ENCODE measurements around the gene ZNF292.
"Not testable (repeated sequence)": the region's sequence is repeated elsewhere in the genome, so short reads cannot be mapped to it uniquely, and the experiment has no call there.

ZNF292 gene

DNA sequence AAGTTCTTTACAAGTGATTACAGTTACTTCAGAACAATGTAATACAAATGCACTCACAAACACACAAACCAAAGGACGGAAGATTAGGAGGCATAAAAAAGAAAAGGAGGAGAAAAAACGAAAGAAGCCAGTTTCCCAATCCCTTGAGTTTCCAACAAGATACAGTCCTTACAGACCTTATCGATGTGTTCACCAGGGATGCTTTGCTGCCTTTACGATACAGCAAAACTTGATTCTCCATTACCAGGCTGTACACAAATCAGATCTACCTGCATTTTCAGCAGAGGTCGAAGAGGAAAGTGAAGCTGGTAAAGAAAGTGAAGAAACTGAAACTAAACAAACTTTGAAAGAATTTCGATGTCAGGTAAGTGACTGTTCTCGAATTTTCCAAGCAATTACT, 104.4 kb downstream of the ZNF292 start:
- Mint-ChIP-seq H3K27me3 (no peaks in the 10 kb centered on the region), H3K4me3 (no peak overlapping the region), H3K27ac (no peak overlapping the region), H3K36me3 (peaks cover 48% of the 10 kb centered on the region), H3K4me1 (peaks cover 22% of the 10 kb centered on the region), H3K9me3 (peaks cover 9% of the 10 kb centered on the region)

DNA sequence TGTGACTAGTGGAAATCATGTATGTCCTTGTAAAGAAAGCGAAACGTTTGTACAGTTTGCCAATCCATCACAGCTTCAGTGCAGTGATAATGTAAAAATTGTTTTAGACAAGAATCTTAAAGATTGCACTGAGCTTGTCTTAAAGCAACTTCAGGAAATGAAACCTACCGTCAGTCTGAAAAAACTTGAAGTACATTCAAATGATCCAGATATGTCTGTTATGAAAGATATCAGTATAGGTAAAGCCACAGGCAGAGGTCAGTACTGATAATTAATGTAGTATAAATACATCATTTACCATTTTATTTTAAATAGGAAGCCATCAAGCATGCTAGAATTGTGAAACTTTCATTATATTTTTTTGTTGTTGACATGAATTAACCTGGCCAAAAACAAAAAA, 106.2 kb downstream of the ZNF292 start:
- H3K27me3 Mint-ChIP-seq, result no peaks in the 10 kb centered on the region
- peaks cover 34% of the 10 kb centered on the region for H3K36me3 Mint-ChIP-seq
- peaks cover 9% of the 10 kb centered on the region for H3K9me3 Mint-ChIP-seq
- H3K4me1 Mint-ChIP-seq, result peaks cover 28% of the 10 kb centered on the region
- no peak overlapping the region for H3K27ac Mint-ChIP-seq
- H3K4me3 Mint-ChIP-seq, result no peak overlapping the region

DNA sequence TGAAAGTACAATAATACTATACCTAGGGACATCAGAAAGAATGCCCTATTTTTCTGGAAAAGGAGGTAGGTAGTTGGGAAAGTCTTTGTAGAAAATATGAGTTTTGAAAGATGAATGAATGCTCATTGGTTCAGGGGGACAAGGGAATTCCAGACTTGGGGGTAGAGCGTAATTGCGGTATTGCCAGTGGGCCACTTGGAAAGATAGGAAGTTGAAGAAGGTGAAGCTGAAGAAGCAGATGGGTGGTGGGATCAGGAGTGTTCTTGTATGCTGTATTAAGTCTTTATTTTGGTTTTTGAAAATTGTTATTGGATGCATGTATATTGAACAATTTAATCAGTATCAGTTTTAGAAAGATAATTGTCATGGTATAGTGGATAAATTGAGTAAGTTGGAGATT, 109.1 kb downstream of the ZNF292 start:
- H3K27me3 Mint-ChIP-seq, result no peaks in the 10 kb centered on the region
- H3K27ac Mint-ChIP-seq, result peak overlapping the region; percentile 82
- H3K9me3 Mint-ChIP-seq, result peaks cover 4% of the 10 kb centered on the region
- H3K4me1 Mint-ChIP-seq, result peaks cover 21% of the 10 kb centered on the region
- H3K4me3 Mint-ChIP-seq, result no peak overlapping the region
- H3K36me3 Mint-ChIP-seq, result peaks cover 15% of the 10 kb centered on the region

DNA sequence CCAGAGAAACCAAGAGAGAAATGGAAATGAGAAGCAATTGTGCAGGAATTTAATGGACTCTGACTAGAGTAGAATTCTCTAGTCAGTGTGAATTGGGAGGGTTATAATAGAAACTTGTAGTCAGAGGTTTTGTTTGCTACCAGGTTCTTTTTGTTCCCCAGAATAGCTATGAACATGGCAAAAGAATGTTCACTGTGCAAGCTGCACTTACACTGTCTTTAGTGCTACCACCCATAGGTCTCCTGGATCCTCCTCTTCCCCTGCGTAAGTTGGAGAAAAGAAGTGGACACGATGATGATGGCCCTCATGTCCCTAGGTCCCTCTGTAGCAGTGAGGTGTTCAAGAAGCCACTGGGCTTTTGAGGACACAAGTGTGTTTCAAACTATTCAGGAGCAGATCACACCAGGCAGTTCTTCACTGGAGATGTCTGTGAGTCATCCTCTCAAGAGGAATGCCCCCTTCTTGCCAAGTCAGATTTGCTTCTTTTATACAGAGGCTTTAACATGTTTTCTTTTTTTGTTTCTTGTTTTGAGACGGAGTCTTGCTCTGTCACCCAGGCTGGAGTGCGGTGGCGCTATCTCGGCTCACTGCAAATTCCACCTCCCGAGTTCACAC, 119.4 kb downstream of the ZNF292 start:
- Mint-ChIP-seq H3K27ac (peak overlapping the region; percentile 56), H3K9me3 (peaks cover 6% of the 10 kb centered on the region)

DNA sequence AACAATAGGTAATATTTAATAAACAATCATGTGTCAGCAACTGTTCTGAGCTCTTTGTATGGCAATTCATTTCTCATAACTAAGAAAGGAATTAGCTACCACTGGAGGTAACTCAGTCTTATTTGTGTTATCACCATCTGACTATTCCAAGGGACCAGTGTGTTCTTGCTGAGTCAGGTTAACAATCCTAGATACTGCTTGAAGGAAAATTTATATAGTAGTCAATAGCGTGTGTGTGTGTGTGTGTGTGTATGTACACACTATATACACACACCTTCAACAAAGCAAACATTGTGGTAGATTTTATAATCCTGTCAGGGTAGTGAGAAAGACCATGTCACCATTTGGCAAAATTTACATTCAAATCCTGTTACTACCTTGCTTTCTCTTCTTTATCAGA, 121.3 kb downstream of the ZNF292 start:
- H3K36me3 Mint-ChIP-seq, result no peaks in the 10 kb centered on the region
- peak overlapping the region; percentile 13 for H3K27ac Mint-ChIP-seq
- H3K4me3 Mint-ChIP-seq, result no peak overlapping the region
- H3K9me3 Mint-ChIP-seq, result peaks cover 6% of the 10 kb centered on the region
- peaks cover 26% of the 10 kb centered on the region for H3K4me1 Mint-ChIP-seq
- H3K27me3 Mint-ChIP-seq, result no peaks in the 10 kb centered on the region

More for the DNA sequence above, 119.4 kb downstream of the ZNF292 start:
- H3K4me3 Mint-ChIP-seq, result no peak overlapping the region
- H3K27me3 Mint-ChIP-seq, result no peaks in the 10 kb centered on the region
- no peaks in the 10 kb centered on the region for H3K36me3 Mint-ChIP-seq
- H3K4me1 Mint-ChIP-seq, result peaks cover 11% of the 10 kb centered on the region

DNA sequence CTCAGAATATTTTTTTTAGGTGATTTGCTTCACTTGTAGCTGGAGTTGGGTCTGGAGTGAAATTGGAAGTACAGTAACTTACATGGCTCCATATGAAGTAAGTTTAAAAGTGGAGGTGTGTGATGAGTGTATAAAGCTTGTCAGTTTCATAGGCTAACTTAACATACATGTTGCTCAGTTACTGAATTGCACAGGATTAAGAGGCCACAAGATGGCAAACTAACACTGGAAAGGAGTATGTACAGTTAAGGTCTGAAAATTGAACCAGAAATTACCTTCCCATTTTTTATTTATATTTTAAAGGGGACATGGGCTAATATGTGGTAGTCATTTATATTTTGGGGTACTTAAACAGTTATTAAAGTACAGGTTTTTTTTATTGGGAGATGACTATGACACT, 121.8 kb downstream of the ZNF292 start:
- Mint-ChIP-seq H3K27me3 (no peaks in the 10 kb centered on the region), H3K9me3 (peaks cover 4% of the 10 kb centered on the region), H3K36me3 (no peaks in the 10 kb centered on the region)

DNA sequence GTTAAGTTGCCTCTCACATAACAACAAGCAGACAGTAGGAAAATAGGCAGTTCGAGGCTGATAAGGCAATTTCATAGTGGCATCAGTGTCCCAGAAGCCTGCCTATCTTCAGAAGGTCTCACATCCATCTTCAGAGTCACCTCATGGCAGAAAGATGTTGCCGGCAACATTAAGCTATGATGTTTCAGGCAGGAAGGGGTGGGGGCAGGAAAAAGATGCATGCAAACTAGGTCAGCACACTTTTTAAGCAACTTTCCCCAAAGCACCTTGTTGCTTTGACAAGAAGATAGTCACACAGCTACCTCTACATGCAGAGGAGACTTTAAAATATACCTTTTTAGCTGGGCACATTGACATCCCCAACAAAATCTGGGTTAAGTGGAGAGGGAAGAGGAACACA, 123.8 kb downstream of the ZNF292 start:
- H3K27me3 Mint-ChIP-seq, result no peaks in the 10 kb centered on the region
- no peaks in the 10 kb centered on the region for H3K9me3 Mint-ChIP-seq
- H3K27ac Mint-ChIP-seq, result no peak overlapping the region
- no peaks in the 10 kb centered on the region for H3K36me3 Mint-ChIP-seq
- no peak overlapping the region for H3K4me3 Mint-ChIP-seq
- H3K4me1 Mint-ChIP-seq, result peaks cover 30% of the 10 kb centered on the region

More for the DNA sequence above, 121.8 kb downstream of the ZNF292 start:
- Mint-ChIP-seq H3K27ac (no peak overlapping the region), H3K4me3 (no peak overlapping the region), H3K4me1 (peaks cover 30% of the 10 kb centered on the region)

DNA sequence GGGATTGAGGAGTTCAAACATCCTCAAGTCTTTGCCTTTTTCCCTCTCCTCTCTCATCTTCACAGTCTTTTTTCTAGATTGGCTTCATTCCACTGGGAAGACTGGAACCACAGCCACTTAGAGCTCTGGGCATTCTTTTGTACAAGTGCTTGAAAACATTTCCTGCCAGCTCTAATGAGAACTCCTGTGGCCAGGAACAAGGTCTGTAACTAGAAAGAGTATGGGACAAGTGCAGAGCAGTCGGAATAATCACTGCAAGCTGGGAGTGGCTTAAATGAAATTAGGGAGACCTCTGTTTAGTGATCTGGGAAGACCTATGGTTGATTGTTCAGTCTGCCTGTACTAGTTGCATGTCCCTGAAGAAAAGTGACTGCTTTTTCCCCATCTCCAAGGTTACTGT, 126.1 kb downstream of the ZNF292 start:
- H3K4me3 Mint-ChIP-seq, result no peak overlapping the region
- no peaks in the 10 kb centered on the region for H3K36me3 Mint-ChIP-seq
- H3K27ac Mint-ChIP-seq, result no peak overlapping the region
- H3K9me3 Mint-ChIP-seq, result no peaks in the 10 kb centered on the region
- H3K27me3 Mint-ChIP-seq, result no peaks in the 10 kb centered on the region
- H3K4me1 Mint-ChIP-seq, result peaks cover 34% of the 10 kb centered on the region

DNA sequence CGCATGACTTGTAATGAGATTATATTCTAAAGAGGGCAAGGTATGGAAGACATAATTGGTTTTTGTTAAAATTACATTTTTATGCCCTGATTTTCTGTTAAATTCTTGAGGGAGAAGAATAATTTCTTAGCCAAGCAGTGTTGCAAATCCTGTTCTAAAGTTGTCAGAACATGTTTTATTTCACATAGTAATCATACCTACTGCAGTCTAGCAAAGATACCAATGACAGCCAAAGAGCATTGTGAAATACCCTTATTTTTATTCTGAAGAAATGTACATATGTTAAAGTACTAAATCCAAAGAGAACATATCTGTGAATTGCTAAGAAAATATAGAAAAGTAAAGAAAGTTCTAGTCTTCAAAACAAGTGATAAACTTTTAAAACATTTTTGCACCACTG, 127.4 kb downstream of the ZNF292 start:
- peaks cover 1% of the 10 kb centered on the region for H3K27me3 Mint-ChIP-seq
- H3K4me1 Mint-ChIP-seq, result peaks cover 34% of the 10 kb centered on the region

DNA sequence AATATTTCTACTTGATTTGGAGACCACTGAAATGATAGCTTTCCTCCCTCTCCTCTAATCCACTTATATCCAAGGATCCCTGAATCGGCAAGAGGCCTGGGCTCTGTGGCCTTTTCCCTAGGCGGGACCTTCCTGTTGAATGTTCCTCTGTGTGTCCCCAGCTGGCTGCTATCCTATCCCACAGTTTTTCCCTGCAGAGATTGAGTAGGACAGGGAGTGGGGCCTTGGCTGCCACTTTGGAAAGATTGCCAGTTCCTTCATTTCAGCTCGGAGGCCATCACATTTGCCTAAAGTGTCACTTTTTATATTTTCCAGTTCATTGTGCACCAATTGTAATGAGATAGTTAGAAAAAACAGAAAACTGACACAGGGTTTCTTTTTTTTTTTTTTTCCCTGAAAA, 128.1 kb downstream of the ZNF292 start:
- Mint-ChIP-seq H3K27ac (peak overlapping the region; percentile 46), H3K4me1 (peaks cover 34% of the 10 kb centered on the region), H3K36me3 (no peaks in the 10 kb centered on the region), H3K9me3 (no peaks in the 10 kb centered on the region), H3K27me3 (peaks cover 1% of the 10 kb centered on the region), H3K4me3 (no peak overlapping the region)

More for the DNA sequence above, 127.4 kb downstream of the ZNF292 start:
- H3K9me3 Mint-ChIP-seq, result no peaks in the 10 kb centered on the region
- H3K27ac Mint-ChIP-seq, result no peak overlapping the region
- H3K36me3 Mint-ChIP-seq, result no peaks in the 10 kb centered on the region
- no peak overlapping the region for H3K4me3 Mint-ChIP-seq

DNA sequence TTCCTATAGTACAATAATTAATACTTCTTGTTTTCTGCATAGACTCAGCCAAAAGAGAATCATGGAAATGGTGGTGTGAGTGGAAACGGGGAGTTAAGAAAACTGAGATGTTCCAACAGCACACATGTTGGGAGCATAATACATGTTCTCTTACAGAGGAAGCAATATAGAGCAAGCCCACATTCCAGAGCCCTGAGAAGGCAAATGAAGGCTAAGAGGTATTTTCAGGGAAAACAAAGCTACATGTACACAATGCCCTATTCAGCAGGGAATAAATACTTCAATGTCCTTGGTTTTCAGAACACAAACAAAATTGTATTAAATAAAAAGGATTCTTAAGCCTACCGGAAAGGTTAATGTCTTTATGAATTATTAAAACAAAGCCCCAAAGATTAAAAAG, 131.9 kb downstream of the ZNF292 start:
- Mint-ChIP-seq H3K27me3 (peaks cover 4% of the 10 kb centered on the region), H3K36me3 (no peaks in the 10 kb centered on the region), H3K9me3 (no peaks in the 10 kb centered on the region), H3K27ac (no peak overlapping the region), H3K4me1 (peaks cover 4% of the 10 kb centered on the region), H3K4me3 (no peak overlapping the region)

DNA sequence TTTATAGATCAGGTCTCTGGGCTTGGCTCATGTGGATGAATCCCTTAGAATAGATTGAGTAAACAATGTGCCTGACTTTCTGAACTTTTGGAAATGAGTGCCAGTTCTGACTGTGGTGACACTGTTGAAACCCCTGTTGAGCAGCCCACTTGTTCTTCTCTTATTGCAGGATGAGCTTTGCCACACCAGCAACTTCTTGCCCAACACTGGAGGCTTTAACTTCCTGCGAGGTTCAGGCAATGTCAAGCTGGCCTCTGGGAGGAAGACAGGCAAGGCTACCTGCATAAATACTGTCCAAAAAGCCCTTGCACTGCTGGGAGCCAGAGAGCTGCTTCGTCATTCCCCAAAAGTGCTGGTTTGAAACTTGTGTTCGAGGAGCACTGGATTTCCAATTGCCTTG, 134.2 kb downstream of the ZNF292 start:
- peaks cover 1% of the 10 kb centered on the region for H3K36me3 Mint-ChIP-seq
- H3K27me3 Mint-ChIP-seq, result peaks cover 9% of the 10 kb centered on the region
- peaks cover 4% of the 10 kb centered on the region for H3K4me1 Mint-ChIP-seq
- H3K4me3 Mint-ChIP-seq, result no peak overlapping the region
- no peak overlapping the region for H3K27ac Mint-ChIP-seq
- no peaks in the 10 kb centered on the region for H3K9me3 Mint-ChIP-seq

DNA sequence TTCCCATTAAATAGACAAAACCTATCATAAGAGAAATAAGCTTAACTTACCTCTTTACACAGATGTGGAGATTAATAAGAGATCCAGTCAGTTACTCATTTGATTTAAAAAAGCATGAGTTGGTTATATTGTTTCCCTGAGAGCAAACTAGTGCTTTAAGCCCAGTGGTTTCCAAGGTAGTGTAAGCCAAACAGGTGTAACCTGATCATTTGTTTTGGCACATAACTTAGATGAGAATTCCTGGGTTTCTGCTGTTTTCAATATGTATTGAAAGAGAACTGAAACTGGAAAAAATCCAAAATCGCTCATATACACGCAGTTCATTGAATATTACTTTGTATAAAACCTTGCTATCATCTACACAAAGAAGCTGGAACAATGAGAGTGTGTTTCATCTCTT, 136.5 kb downstream of the ZNF292 start:
- H3K4me3 Mint-ChIP-seq, result no peak overlapping the region
- no peaks in the 10 kb centered on the region for H3K9me3 Mint-ChIP-seq
- H3K27ac Mint-ChIP-seq, result no peak overlapping the region
- H3K4me1 Mint-ChIP-seq, result no peaks in the 10 kb centered on the region
- H3K36me3 Mint-ChIP-seq, result peaks cover 3% of the 10 kb centered on the region
- H3K27me3 Mint-ChIP-seq, result peaks cover 21% of the 10 kb centered on the region

DNA sequence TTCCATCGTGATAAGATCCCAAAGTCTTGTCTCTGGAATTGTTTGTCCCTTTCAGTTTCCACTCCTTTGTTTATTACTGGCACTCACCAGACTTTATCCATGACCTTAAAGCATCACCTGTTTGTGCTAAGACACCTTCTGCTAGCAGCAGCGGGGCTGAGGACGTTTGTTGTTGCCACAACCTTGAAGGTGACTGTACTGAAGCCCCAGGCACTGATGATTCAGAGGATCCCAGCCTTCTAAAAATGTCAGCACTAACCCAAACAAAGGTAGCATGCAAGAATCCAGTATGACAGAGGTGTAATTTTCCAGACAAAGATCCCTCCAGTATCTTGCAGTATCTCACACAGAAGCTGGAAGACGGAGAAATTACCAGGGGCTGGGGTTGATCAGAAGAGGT, 138.2 kb downstream of the ZNF292 start:
- peaks cover 27% of the 10 kb centered on the region for H3K27me3 Mint-ChIP-seq

DNA sequence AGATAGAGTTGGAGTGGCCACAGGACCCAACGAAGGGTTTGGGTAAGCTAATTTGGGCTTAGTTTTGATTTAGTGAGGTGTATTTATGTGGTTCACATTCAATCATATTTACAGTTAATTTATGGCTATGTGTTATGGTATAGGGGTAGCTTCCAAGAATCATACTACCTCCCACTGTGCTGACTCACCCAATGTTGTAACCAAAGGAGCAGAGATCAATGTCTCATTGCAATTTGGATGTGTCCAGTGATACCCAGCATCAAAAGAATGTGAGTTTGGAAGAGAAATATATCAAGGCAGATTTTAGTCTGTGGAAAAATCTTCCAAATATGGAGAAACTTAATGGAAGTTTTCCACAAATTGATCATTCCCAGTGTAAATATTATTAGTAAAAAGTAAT, 141.8 kb downstream of the ZNF292 start:
- Mint-ChIP-seq H3K27me3 (peaks cover 41% of the 10 kb centered on the region), H3K4me3 (no peak overlapping the region), H3K36me3 (peaks cover 3% of the 10 kb centered on the region)

More for the DNA sequence above, 138.2 kb downstream of the ZNF292 start:
- no peaks in the 10 kb centered on the region for H3K4me1 Mint-ChIP-seq
- no peaks in the 10 kb centered on the region for H3K9me3 Mint-ChIP-seq
- no peak overlapping the region for H3K27ac Mint-ChIP-seq
- H3K36me3 Mint-ChIP-seq, result peaks cover 3% of the 10 kb centered on the region
- no peak overlapping the region for H3K4me3 Mint-ChIP-seq

DNA sequence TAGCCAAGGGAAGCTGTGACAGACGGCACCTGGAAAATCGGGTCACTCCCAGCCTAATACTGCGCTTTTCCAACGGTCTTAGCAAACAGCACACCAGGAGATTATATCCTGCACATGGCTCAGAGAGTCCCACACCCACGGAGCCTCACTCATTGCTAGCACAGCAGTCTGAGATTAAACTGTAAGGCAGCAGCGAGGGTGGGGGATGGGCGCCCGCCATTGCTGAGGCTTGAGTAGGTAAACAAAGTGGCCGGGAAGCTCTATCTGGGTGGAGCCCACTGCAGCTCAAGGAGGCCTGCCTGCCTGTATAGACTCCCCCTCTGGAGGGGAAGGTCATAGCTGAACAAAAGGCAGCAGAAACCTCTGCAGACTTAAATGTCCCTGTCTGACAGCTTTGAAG, 145.9 kb downstream of the ZNF292 start:
- H3K36me3 Mint-ChIP-seq, H3K4me1 Mint-ChIP-seq, H3K9me3 Mint-ChIP-seq, H3K4me3 Mint-ChIP-seq, H3K27ac Mint-ChIP-seq: not testable (repeated sequence)
- H3K27me3 Mint-ChIP-seq, result peaks cover 41% of the 10 kb centered on the region

More for the DNA sequence above, 141.8 kb downstream of the ZNF292 start:
- Mint-ChIP-seq H3K27ac (no peak overlapping the region), H3K4me1 (no peaks in the 10 kb centered on the region), H3K9me3 (no peaks in the 10 kb centered on the region)

DNA sequence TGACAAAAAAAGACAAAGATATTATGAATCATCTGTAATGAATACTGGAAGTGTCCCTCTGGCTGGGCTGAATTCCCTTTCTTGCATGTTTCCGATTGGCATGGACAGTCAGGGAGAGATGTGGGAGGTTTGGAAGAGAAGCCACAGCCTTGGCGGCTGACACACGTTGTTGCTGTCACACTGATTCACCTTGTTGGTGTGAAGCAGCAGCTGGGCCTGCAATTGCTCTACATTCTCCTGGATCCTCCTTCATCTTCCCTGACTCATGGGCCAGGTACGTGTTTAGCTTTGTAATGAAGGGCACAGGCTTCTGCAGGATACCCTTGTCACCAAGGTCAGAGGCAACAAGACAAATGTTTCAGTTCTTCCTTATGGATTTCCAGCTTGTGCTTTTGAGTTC, 153.6 kb downstream of the ZNF292 start:
- Mint-ChIP-seq H3K36me3 (no peaks in the 10 kb centered on the region), H3K9me3 (peaks cover 2% of the 10 kb centered on the region), H3K27me3 (peaks cover 9% of the 10 kb centered on the region), H3K4me1 (no peaks in the 10 kb centered on the region), H3K27ac (no peak overlapping the region), H3K4me3 (no peak overlapping the region)

Data from activated naive CD4-positive, alpha-beta T cell treated with anti-CD3 and anti-CD28 coated beads, Interleukin-2, amount 50 U/mL, for 24 hours (primary cell).